ENCODE data around the gene PXMP2. TPM values are rescaled to one million over a fixed set of nuclear protein-coding genes. Genes with fewer than 3 reads are reported as not detected.
"Not testable (repeated sequence)": the region's sequence is repeated elsewhere in the genome, so short reads cannot be mapped to it uniquely, and the experiment has no call there.

Gene PXMP2
- total and polyA plus RNA-seq, 2 of the 8 experiments (the other 6 are each of a cell fraction or from before 2014, with no cell fraction given), result 13.8 to 15.1 TPM

DNA sequence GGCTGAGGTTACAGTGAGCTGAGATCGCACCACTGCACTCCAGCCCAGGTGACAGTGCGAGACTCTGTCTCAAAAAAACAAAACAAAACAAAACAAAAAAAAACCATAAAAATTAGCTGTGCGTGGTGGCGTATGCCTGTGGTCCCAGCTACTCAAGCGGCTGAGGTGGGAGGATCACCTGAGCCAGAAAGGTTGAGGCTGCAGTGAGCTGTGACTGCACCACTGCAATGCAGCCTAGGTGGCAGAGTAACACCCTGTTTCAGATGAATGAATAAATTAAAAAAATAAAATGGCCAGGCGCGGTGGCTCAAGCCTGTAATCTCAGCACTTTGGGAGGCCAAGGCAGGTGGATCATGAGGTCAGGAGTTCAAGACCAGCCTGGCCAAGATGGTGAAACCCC lies 66.3 kb downstream of the PXMP2 start:
- not testable (repeated sequence) for H3K79me1 ChIP-seq (ENCODE audit: low read depth, low read length); DNase-seq (ENCODE audit: low read depth in 1 of 2, low spot score in 2 of 2); H3K14ac ChIP-seq (ENCODE audit: insufficient read length); H3K27me3 ChIP-seq (replicated peaks in 1 of 4; ENCODE audit: control insufficient read depth in 3 of 4, extremely low read depth in 1 of 4, insufficient read depth in 3 of 4, low read length in 3 of 4); H2BK5ac ChIP-seq (ENCODE audit: low read depth, low read length); H2BK15ac ChIP-seq (ENCODE audit: low read length); H3K9me3 ChIP-seq (ENCODE audit: insufficient read depth in 2 of 2, low read depth in 1 of 2, low read length in 1 of 2); H2AK5ac ChIP-seq (ENCODE audit: low read depth, low read length); H2BK120ac ChIP-seq (replicated peaks; ENCODE audit: low read depth, low read length); H4K91ac ChIP-seq (replicated peaks; ENCODE audit: insufficient read length, low read length); H3K9ac ChIP-seq (replicated peaks in 1 of 4; ENCODE audit: extremely low read depth in 1 of 4, low read depth in 3 of 4, low read length in 3 of 4); H3K4me3 ChIP-seq (ENCODE audit: extremely low read depth in 1 of 4, insufficient read depth in 2 of 4, low read depth in 3 of 4, low read length in 4 of 4); H2AFZ ChIP-seq (ENCODE audit: low read length); H3K4me2 ChIP-seq (ENCODE audit: insufficient read depth in 1 of 2, low read depth in 2 of 2, low read length in 2 of 2); H2BK12ac ChIP-seq (ENCODE audit: low read depth, low read length); H3K27ac ChIP-seq (ENCODE audit: low read depth, low read length); H3K23me2 ChIP-seq (ENCODE audit: low read depth, low read length); H3K4me1 ChIP-seq (replicated peaks in 1 of 4; ENCODE audit: control insufficient read depth in 3 of 4, insufficient read depth in 4 of 4, low read length in 3 of 4); H3K18ac ChIP-seq (ENCODE audit: extremely low read depth, low read length); H4K8ac ChIP-seq (ENCODE audit: extremely low read depth, insufficient read depth, low read length); H3K4ac ChIP-seq (replicated peaks; ENCODE audit: insufficient read length, low read depth, low read length); H3K23ac ChIP-seq (ENCODE audit: insufficient read length); H3K56ac ChIP-seq (replicated peaks; ENCODE audit: insufficient read length, low read depth, low read length); H2BK20ac ChIP-seq (ENCODE audit: low read length); FAIRE-seq; H4K5ac ChIP-seq (ENCODE audit: insufficient read length, low read depth, low read length)
- 95% methylated on average over 7 of the region's 7 CpGs; no CpG with 5 or more reads in 1 of the 2 experiments for WGBS, 2 experiments (ENCODE audit: extremely low coverage in 1 of 2, insufficient coverage in 1 of 2, insufficient read length in 1 of 2, insufficient replicate concordance in 2 of 2, low coverage in 1 of 2, low lambda C conversion rate in 2 of 2, missing lambda C conversion rate in 1 of 2)
- ChIA-PET CTCF (ENCODE audit: partially characterized antibody) (interaction anchor here (0.7 to 3.2 kb wide), 4 partner anchors 9 to 146 kb away, joined by 3 to 9 read pairs (median 4); no protein-coding TSS in a partner anchor), POLR2A (ENCODE audit: partially characterized antibody) (interaction anchor here (0.6 to 1.5 kb wide), 7 partner anchors 10 to 212 kb away, joined by 3 to 5 read pairs (median 3); no protein-coding TSS in a partner anchor)
- Histone ChIP-seq H3K36me3 (ENCODE audit: control insufficient read depth in 2 of 4, insufficient read depth in 4 of 4, low read length in 3 of 4) (peaks cover 16 to 47% (median 34%) of the 10 kb centered on the region in 4 experiments), H4K20me1 (replicated peaks in 1 of 2; ENCODE audit: control insufficient read depth in 1 of 2, insufficient read depth in 2 of 2, low read length in 2 of 2) (peaks cover 0 to 16% of the 10 kb centered on the region in 2 experiments), H3K79me2 (ENCODE audit: control insufficient read depth in 1 of 2, insufficient read depth in 2 of 2, low read length in 2 of 2) (peaks cover 0 to 41% of the 10 kb centered on the region in 2 experiments)
